ENCODE measurements around the gene FUT2. TPM values are rescaled to one million over a fixed set of nuclear protein-coding genes. Genes with fewer than 3 reads are reported as not detected.

The FUT2 gene
- total and polyA plus RNA-seq, 2 of the 13 experiments (the other 11 are each of a cell fraction or from before 2014, with no cell fraction given), result 0.07 TPM; not detected in 1

DNA sequence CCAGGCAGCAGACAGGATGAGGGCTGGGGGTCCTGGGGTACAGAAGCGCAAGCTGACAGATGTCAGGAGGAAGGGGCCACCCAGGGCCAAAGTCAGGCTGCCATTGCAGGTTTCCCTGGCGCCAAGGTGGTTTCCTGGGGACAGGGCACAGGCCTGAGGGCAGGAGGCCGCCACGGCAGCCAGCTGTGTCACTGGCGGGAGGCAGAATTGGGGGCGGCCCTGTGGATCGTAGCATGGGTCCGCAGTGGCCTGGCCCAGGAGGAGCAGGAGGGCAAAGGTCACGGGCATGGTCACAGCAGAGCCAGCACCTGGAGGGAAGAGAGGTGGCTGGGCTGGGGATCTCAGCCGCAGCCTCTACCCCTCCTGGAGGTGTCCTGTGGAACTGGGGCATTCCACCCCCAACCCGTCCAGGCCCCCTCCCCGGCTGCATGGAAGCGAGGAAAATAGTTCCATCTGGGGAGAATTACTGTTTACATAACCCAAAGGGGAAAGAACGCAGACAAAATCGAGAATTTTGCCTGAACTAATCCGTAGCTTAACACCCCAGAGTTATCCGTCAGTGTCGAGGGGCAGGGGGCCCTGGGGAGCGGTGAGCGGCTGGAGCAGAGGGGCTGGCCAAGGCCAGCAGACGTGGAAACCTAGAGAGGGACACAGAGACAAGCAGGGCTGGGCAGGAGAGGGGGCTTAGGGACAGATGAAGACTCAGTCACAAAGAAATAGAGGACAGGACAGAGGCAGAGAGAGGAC, 24.9 kb upstream of the FUT2 start (continued):
- TF ChIP-seq, protein P1, sequence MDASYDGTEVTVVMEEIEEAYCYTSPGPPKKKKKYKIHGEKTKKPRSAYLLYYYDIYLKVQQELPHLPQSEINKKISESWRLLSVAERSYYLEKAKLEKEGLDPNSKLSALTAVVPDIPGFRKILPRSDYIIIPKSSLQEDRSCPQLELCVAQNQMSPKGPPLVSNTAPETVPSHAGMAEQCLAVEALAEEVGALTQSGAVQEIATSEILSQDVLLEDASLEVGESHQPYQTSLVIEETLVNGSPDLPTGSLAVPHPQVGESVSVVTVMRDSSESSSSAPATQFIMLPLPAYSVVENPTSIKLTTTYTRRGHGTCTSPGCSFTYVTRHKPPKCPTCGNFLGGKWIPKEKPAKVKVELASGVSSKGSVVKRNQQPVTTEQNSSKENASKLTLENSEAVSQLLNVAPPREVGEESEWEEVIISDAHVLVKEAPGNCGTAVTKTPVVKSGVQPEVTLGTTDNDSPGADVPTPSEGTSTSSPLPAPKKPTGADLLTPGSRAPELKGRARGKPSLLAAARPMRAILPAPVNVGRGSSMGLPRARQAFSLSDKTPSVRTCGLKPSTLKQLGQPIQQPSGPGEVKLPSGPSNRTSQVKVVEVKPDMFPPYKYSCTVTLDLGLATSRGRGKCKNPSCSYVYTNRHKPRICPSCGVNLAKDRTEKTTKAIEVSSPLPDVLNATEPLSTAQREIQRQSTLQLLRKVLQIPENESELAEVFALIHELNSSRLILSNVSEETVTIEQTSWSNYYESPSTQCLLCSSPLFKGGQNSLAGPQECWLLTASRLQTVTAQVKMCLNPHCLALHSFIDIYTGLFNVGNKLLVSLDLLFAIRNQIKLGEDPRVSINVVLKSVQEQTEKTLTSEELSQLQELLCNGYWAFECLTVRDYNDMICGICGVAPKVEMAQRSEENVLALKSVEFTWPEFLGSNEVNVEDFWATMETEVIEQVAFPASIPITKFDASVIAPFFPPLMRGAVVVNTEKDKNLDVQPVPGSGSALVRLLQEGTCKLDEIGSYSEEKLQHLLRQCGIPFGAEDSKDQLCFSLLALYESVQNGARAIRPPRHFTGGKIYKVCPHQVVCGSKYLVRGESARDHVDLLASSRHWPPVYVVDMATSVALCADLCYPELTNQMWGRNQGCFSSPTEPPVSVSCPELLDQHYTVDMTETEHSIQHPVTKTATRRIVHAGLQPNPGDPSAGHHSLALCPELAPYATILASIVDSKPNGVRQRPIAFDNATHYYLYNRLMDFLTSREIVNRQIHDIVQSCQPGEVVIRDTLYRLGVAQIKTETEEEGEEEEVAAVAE (CRISPR knock-in tag; IDR thresholded peaks at IDR 0.05; ENCODE audit: borderline replicate concordance), result no peak
- TF ChIP-seq, protein P2, sequence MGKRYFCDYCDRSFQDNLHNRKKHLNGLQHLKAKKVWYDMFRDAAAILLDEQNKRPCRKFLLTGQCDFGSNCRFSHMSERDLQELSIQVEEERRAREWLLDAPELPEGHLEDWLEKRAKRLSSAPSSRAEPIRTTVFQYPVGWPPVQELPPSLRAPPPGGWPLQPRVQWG (CRISPR knock-in tag; IDR thresholded peaks at IDR 0.05; ENCODE audit: borderline replicate concordance, low read depth), result no peak
- TF ChIP-seq CENPX (CRISPR knock-in tag; IDR thresholded peaks at IDR 0.05) (no peak), AGO2 (optimal IDR thresholded peaks at IDR 0.05; ENCODE audit: low read depth, low read length) (no peak), ZNF773 (CRISPR knock-in tag; IDR thresholded peaks at IDR 0.05; ENCODE audit: borderline replicate concordance) (no peak), NR2F6 (IDR thresholded peaks at IDR 0.05) (peak; percentile 20; the same call in 1 of the 2 replicates), NR2F6 (CRISPR knock-in tag; IDR thresholded peaks at IDR 0.05) (peak; percentile 39; the same call in 1 of the 2 replicates), ZNF747 (CRISPR knock-in tag; IDR thresholded peaks at IDR 0.05; ENCODE audit: borderline replicate concordance) (no peak), ZFP1 (CRISPR knock-in tag; IDR thresholded peaks at IDR 0.05) (no peak), KMT2B (CRISPR knock-in tag; IDR thresholded peaks at IDR 0.05) (no peak), FOXJ3 (CRISPR knock-in tag; IDR thresholded peaks at IDR 0.05; ENCODE audit: borderline replicate concordance) (no peak), ZNF383 (CRISPR knock-in tag; IDR thresholded peaks at IDR 0.05; ENCODE audit: borderline replicate concordance) (no peak), ZNF563 (CRISPR knock-in tag; IDR thresholded peaks at IDR 0.05) (no peak), HMG20A (CRISPR knock-in tag; IDR thresholded peaks at IDR 0.05; ENCODE audit: borderline replicate concordance) (no peak), MTA1 (CRISPR knock-in tag; IDR thresholded peaks at IDR 0.05; ENCODE audit: borderline replicate concordance) (peak; percentile 54; the same call in 1 of the 2 replicates), PCBP2 (optimal IDR thresholded peaks at IDR 0.05; ENCODE audit: low read depth, low read length, poor library complexity, severe bottlenecking) (no peak), HNRNPK (IDR thresholded peaks at IDR 0.05; ENCODE audit: low read depth, low read length, poor library complexity, severe bottlenecking) (no peak), SSRP1 (CRISPR knock-in tag; IDR thresholded peaks at IDR 0.05) (no peak), NFATC3 (CRISPR knock-in tag; IDR thresholded peaks at IDR 0.05) (no peak), MBD4 (IDR thresholded peaks at IDR 0.05; ENCODE audit: borderline replicate concordance, low read length) (no peak), SMARCE1 (IDR thresholded peaks at IDR 0.05; ENCODE audit: borderline replicate concordance) (no peak), HNF4A (CRISPR knock-in tag; IDR thresholded peaks at IDR 0.05) (peak; percentile 55), ZBTB7B (CRISPR knock-in tag; IDR thresholded peaks at IDR 0.05) (no peak), NFE2 (CRISPR knock-in tag; IDR thresholded peaks at IDR 0.05) (no peak), ZNF674 (CRISPR knock-in tag; IDR thresholded peaks at IDR 0.05; ENCODE audit: low read depth) (no peak)
- TF ChIP-seq, protein P3, sequence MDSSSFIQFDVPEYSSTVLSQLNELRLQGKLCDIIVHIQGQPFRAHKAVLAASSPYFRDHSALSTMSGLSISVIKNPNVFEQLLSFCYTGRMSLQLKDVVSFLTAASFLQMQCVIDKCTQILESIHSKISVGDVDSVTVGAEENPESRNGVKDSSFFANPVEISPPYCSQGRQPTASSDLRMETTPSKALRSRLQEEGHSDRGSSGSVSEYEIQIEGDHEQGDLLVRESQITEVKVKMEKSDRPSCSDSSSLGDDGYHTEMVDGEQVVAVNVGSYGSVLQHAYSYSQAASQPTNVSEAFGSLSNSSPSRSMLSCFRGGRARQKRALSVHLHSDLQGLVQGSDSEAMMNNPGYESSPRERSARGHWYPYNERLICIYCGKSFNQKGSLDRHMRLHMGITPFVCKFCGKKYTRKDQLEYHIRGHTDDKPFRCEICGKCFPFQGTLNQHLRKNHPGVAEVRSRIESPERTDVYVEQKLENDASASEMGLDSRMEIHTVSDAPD (CRISPR knock-in tag; IDR thresholded peaks at IDR 0.05), result no peak
